Left lung (tissue), 10 donors: ENCODE results near the gene S100PBP. TPM values are rescaled to one million over a fixed set of nuclear protein-coding genes. Genes with fewer than 3 reads are reported as not detected.

Experiments
- ATAC-seq: fragments of 200-7000 bp; cut with Tn5 transposase; one replicate; pipeline ENCODE4 v1.9.1; 2020; ENCODE audit warnings: moderate library complexity
- DNase-seq, 4 donors: peaks; one replicate each; pipeline ENCODE4 v3.0.0-alpha.2; 2013 to 2020
- H3K27ac ChIP-seq, 2 donors: fragments of 200-600 bp; sonication (generic) in 1 of 2; one replicate each; pipeline versions ENCODE4 v1.5.0 to v1.8.0; 2020 to 2021
- H3K27me3 ChIP-seq, 2 donors: fragments of 200-600 bp; sonication (generic) in 1 of 2; one replicate each; pipeline versions ENCODE4 v1.5.0 to v1.8.0; 2020 to 2021
- H3K36me3 ChIP-seq, 2 donors: fragments of 200-600 bp; sonication (generic) in 1 of 2; one replicate each; pipeline versions ENCODE4 v1.5.0 to v1.8.0; 2020 to 2021
- H3K4me1 ChIP-seq, 2 donors: fragments of 200-600 bp; one replicate each; pipeline ENCODE4 v1.8.0; 2021
- H3K4me3 ChIP-seq, 2 donors: fragments of 200-600 bp; sonication (generic) in 1 of 2; one replicate each; pipeline versions ENCODE4 v1.5.0 to v1.8.0; 2020 to 2021; ENCODE audit warnings: mild to moderate bottlenecking in 1 of 2
- H3K9me3 ChIP-seq, 2 donors: fragments of 200-600 bp; sonication (generic) in 1 of 2; one replicate each; pipeline versions ENCODE4 v1.5.0 to v1.8.0; 2020 to 2021
- CTCF ChIP-seq, 2 donors: fragments of 200-600 bp; sonication (generic) in 1 of 2; IDR thresholded peaks; one replicate each; pipeline versions ENCODE4 v1.5.0 to v1.8.0; 2021; ENCODE audit warnings: antibody characterized with exemption in 2 of 2
- intact Hi-C, 2 donors: fragments of 100-400 bp; cut with DNase I; formaldehyde crosslinking; loops; one replicate each; pipeline versions ENCODE4 v1.11.2 to v1.14.2; 2022
- polyA plus RNA-seq, 6 donors: library from polyadenylated mRNA; unstranded; fragments of 120-200 nt; gene quantifications; one replicate each; pipeline ENCODE4 v1.2.1, GENCODE V29; 2013; ENCODE audit not compliant: insufficient read length in 6 of 6
- total RNA-seq, 2 donors: library from RNA; stranded (reverse); fragmentation: NEBNext Ultra II Directional; extraction: Animal tissue kit (Norgen Biotek cat#: 25700); gene quantifications; one replicate each; pipeline ENCODE4 v1.2.1, GENCODE V29; 2021
- donor health status: DM: no; HTN: yes; CAD: no.
- donor health status: DM: no; HTN: no; CAD: no.

The S100PBP gene
- total and polyA plus RNA-seq, 8 donors: 32.3 to 56.5 (median 51.1) TPM

- H3K4me3 ChIP-seq: no peak overlapping the region
- ATAC-seq: no peak
- H3K27ac ChIP-seq: no peak overlapping the region
- H3K4me1 ChIP-seq: no peaks in the 10 kb centered on the region
- no peak for DNase-seq
- intact Hi-C loops: no loop called here
- no peaks in the 10 kb centered on the region for H3K36me3 ChIP-seq
- TF ChIP-seq CTCF (IDR thresholded peaks at IDR 0.05): no peak
- H3K27me3 ChIP-seq: peaks cover 31 to 65% of the 10 kb centered on the region in 2 donors
- no peaks in the 10 kb centered on the region for H3K9me3 ChIP-seq
These were observed 66.5 kb downstream of the S100PBP start for GRCh38 chr1:32884032-32884372.

GRCh38 chr1:32884726-32885125 is 67.3 kb downstream of the S100PBP start:
- intact Hi-C loops: no loop called here
- no peaks in the 10 kb centered on the region for H3K9me3 ChIP-seq
- DNase-seq: no peak
- H3K4me3 ChIP-seq: no peak overlapping the region
- no peak for TF ChIP-seq CTCF (IDR thresholded peaks at IDR 0.05)
- H3K27me3 ChIP-seq: peaks cover 31 to 71% of the 10 kb centered on the region in 2 donors
- H3K27ac ChIP-seq: no peak overlapping the region
- ATAC-seq: no peak
- H3K4me1 ChIP-seq: no peaks in the 10 kb centered on the region
- no peaks in the 10 kb centered on the region for H3K36me3 ChIP-seq

- Histone ChIP-seq H3K27ac (no peak overlapping the region), H3K4me1 (no peaks in the 10 kb centered on the region), H3K36me3 (no peaks in the 10 kb centered on the region), H3K4me3 (no peak overlapping the region), H3K27me3 (peaks cover 31 to 78% of the 10 kb centered on the region in 2 donors), H3K9me3 (no peaks in the 10 kb centered on the region)
- no peak for TF ChIP-seq CTCF (IDR thresholded peaks at IDR 0.05)
- intact Hi-C loops: no loop called here
- ATAC-seq (no peak), DNase-seq (no peak)
These were observed 68.2 kb downstream of the S100PBP start for GRCh38 chr1:32885676-32886003.

- ATAC-seq (peak; percentile 94), DNase-seq (peak in 1 of 4 donors; percentile 73)
- Histone ChIP-seq H3K9me3 (no peaks in the 10 kb centered on the region), H3K4me1 (no peaks in the 10 kb centered on the region), H3K27me3 (peaks cover 34 to 84% of the 10 kb centered on the region in 2 donors), H3K36me3 (no peaks in the 10 kb centered on the region), H3K4me3 (no peak within 1 kb of the TSS), H3K27ac (no peak within 1 kb of the TSS)
- no peak for TF ChIP-seq CTCF (IDR thresholded peaks at IDR 0.05)
- intact Hi-C loops: no loop called here
These were observed 68.8 kb downstream of the S100PBP start, which contains the start of gene HPCA for GRCh38 chr1:32886004-32886827. HPCA (plus strand) TSS chr1:32886491; CDS start chr1:32888899, 2,408 bp downstream.

GRCh38 chr1:32886828-32887414 is 69.5 kb downstream of the S100PBP start:
- ATAC-seq (no peak), DNase-seq (no peak)
- TF ChIP-seq CTCF (IDR thresholded peaks at IDR 0.05): no peak
- Histone ChIP-seq H3K4me3 (no peak overlapping the region), H3K27ac (no peak overlapping the region), H3K4me1 (no peaks in the 10 kb centered on the region), H3K9me3 (no peaks in the 10 kb centered on the region), H3K27me3 (peaks cover 36 to 91% of the 10 kb centered on the region in 2 donors), H3K36me3 (no peaks in the 10 kb centered on the region)
- intact Hi-C loops: no loop called here
